OCI-LY3 (cell line): ENCODE results near the gene MCM3AP.
A peak's percentile ranks its signal among the peaks of the same experiment; 100 is the strongest.

ENCODE experiments used
- H2AFZ ChIP-seq: fragments of 200-600, 300-600 bp; shearing (Covaris generic); 2 replicates; pipeline ENCODE4 v1.6.0; 2014; ENCODE audit warnings: antibody characterized with exemption, low read depth, low read length
- H3K27ac ChIP-seq: fragments of 200-600, 300-600 bp; sonication (generic); 2 replicates; pipeline ENCODE4 v1.5.1; 2014; ENCODE audit warnings: mild to moderate bottlenecking, low read length, moderate library complexity, mixed read lengths
- H3K27me3 ChIP-seq: fragments of 200-600, 300-600 bp; sonication (generic); 2 replicates; pipeline ENCODE4 v1.6.1; 2014; ENCODE audit warnings: low read depth, low read length, mixed read lengths
- H3K36me3 ChIP-seq: fragments of 200-600, 300-600 bp; sonication (generic); replicated peaks from 2 replicates; pipeline ENCODE3; 2014; ENCODE audit warnings: low read depth, low read length, mixed read lengths
- H3K4me1 ChIP-seq: fragments of 300-600, 200-600 bp; sonication (generic); 2 replicates; pipeline ENCODE4 v1.6.1; 2014; ENCODE audit warnings: low read length, mixed read lengths
- H3K4me2 ChIP-seq: fragments of 200-600, 300-600 bp; sonication (generic); 2 replicates; pipeline ENCODE4 v1.6.1; 2014; ENCODE audit warnings: low read length, mixed read lengths
- H3K4me3 ChIP-seq: fragments of 300-600, 200-600 bp; sonication (generic); 2 replicates; pipeline ENCODE4 v1.5.1; 2014; ENCODE audit warnings: antibody characterized with exemption, mild to moderate bottlenecking, low read length, moderate library complexity
- H3K79me2 ChIP-seq: fragments of 300-600, 200-600 bp; shearing (Covaris generic); 2 replicates; pipeline ENCODE4 v1.6.1; 2014; ENCODE audit warnings: mild to moderate bottlenecking, low read length, mixed read lengths
- H3K9ac ChIP-seq: fragments of 300-600, 200-600 bp; shearing (Covaris generic); 2 replicates; pipeline ENCODE4 v1.6.0; 2014; ENCODE audit warnings: mild to moderate bottlenecking, low read length, moderate library complexity
- H3K9me3 ChIP-seq: fragments of 200-600, 300-600 bp; shearing (Covaris generic); 2 replicates; pipeline ENCODE4 v1.6.1; 2014; ENCODE audit warnings: low read length, mixed read lengths; ENCODE audit not compliant: insufficient read depth
- H4K20me1 ChIP-seq: fragments of 200-600, 300-600 bp; sonication (generic); 2 replicates; pipeline ENCODE4 v1.6.1; 2016; ENCODE audit warnings: low read length, mixed read lengths; ENCODE audit not compliant: insufficient read depth
- CTCF ChIP-seq: fragments of 200-600, 300-600 bp; sonication (generic); IDR thresholded peaks from 2 replicates; pipeline ENCODE4 v1.5.1; 2014; ENCODE audit warnings: antibody characterized with exemption, low read length, low read depth
- EZH2phosphoT487 ChIP-seq: fragments of 200-600 bp; shearing (Covaris generic); IDR thresholded peaks from 2 replicates; pipeline ENCODE4 v1.6.1; 2018; ENCODE audit warnings: antibody characterized with exemption, mixed run types, low read depth

MCM3AP gene

GRCh38 chr21:46254208-46254975, 31.0 kb downstream of the MCM3AP start:
- H3K4me3 ChIP-seq, result no peak overlapping the region
- peaks cover 33% of the 10 kb centered on the region for H3K4me1 ChIP-seq
- peak overlapping the region; percentile 66 for H3K27ac ChIP-seq
- no peaks in the 10 kb centered on the region for H3K27me3 ChIP-seq
- H3K9ac ChIP-seq, result no peak overlapping the region
- no peak overlapping the region for H2AFZ ChIP-seq
- H3K4me2 ChIP-seq, result peak overlapping the region; percentile 49
- H3K79me2 ChIP-seq, result no peaks in the 10 kb centered on the region
- H3K9me3 ChIP-seq, result no peaks in the 10 kb centered on the region
- H4K20me1 ChIP-seq, result no peaks in the 10 kb centered on the region; the same call in 1 of the 2 replicates
- TF ChIP-seq EZH2phosphoT487 (no peak), CTCF (no peak)
- H3K36me3 ChIP-seq, result peaks cover 67% of the 10 kb centered on the region

DNA sequence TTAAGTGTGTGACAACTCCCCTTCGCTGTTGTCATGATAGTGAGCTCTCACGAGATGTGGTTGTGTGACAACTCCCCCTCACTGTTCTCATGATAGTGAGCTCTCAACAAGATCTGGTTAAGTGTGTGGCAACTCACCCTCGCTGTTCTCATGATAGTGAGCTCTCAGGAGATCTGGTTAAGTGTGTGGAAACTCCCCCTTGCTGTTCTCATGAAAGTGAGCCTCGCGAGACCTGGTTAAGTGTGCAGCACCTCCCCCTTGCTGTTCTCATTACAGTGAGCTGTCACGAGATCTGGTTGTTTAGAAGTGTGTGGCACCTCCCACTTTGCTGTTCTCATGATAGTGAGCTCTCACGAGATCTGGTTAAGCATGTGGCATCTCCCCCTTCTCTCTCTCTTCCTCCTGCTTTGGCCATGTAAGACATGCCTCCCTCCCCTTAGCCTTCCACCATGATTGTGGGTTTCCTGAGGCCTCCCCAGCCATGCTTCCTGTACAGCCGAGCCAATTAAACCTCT, 31.7 kb downstream of the MCM3AP start:
- Histone ChIP-seq H3K4me3 (no peak overlapping the region), H3K9me3 (no peaks in the 10 kb centered on the region), H3K27ac (peak overlapping the region; percentile 66), H4K20me1 (no peaks in the 10 kb centered on the region; the same call in 1 of the 2 replicates), H3K27me3 (no peaks in the 10 kb centered on the region), H3K4me1 (peaks cover 40% of the 10 kb centered on the region), H3K9ac (no peak overlapping the region), H3K79me2 (no peaks in the 10 kb centered on the region), H3K36me3 (peaks cover 71% of the 10 kb centered on the region), H3K4me2 (peak overlapping the region; percentile 49), H2AFZ (no peak overlapping the region)
- no peak for TF ChIP-seq CTCF
- no peak for TF ChIP-seq EZH2phosphoT487

GRCh38 chr21:46252840-46253239, 32.6 kb downstream of the MCM3AP start:
- H3K9ac ChIP-seq, result no peak overlapping the region
- TF ChIP-seq EZH2phosphoT487 (no peak), CTCF (no peak)
- no peak overlapping the region for H3K27ac ChIP-seq
- no peak overlapping the region for H3K4me2 ChIP-seq
- H3K9me3 ChIP-seq, result no peaks in the 10 kb centered on the region
- peaks cover 44% of the 10 kb centered on the region for H3K4me1 ChIP-seq
- H4K20me1 ChIP-seq, result no peaks in the 10 kb centered on the region; the same call in 1 of the 2 replicates
- no peak overlapping the region for H3K4me3 ChIP-seq
- no peaks in the 10 kb centered on the region for H3K27me3 ChIP-seq
- peaks cover 68% of the 10 kb centered on the region for H3K36me3 ChIP-seq
- H3K79me2 ChIP-seq, result no peaks in the 10 kb centered on the region
- no peak overlapping the region for H2AFZ ChIP-seq

DNA sequence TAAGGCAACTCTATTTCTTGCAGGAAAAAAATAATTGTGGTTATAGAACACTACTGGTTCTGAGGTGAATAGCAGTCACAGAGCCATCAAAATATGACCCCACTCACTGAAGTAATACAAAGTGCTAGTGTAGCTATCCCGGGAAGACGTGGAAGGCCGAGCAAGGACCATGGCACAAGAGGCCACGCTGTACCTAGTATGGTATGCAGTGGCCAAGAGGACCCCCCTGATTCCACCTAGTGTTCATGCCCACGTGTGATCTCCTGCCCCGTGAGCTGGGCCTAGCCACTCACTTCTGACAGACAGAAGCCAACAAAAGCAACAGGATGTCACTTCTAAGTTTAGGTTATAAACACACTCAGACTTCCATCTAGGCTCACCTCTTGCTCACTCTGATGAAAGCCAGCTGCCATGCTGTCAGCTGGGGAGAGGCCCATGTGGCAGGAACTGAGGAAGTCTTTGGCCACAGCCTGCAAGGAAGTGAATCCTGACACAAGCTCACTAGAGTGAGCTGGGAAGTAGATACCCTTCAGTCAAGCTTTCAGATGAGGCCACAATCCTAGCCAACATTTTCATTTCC, 35.2 kb downstream of the MCM3AP start:
- no peaks in the 10 kb centered on the region; the same call in 1 of the 2 replicates for H4K20me1 ChIP-seq
- H3K9ac ChIP-seq, result no peak overlapping the region
- H3K36me3 ChIP-seq, result peaks cover 71% of the 10 kb centered on the region
- no peaks in the 10 kb centered on the region for H3K27me3 ChIP-seq
- TF ChIP-seq CTCF, result no peak
- no peak overlapping the region for H3K4me3 ChIP-seq
- H2AFZ ChIP-seq, result no peak overlapping the region
- no peaks in the 10 kb centered on the region for H3K79me2 ChIP-seq
- no peak overlapping the region for H3K4me2 ChIP-seq
- peaks cover 44% of the 10 kb centered on the region for H3K4me1 ChIP-seq
- no peaks in the 10 kb centered on the region for H3K9me3 ChIP-seq
- H3K27ac ChIP-seq, result peak overlapping the region; percentile 27
